ENCODE results near the gene COL19A1.

The COL19A1 gene

GRCh38 chr6:70171236-70171635, 304.9 kb downstream of the COL19A1 start:
- H3K4me3 ChIP-seq (ENCODE audit: low read depth in 1 of 2, low read length in 2 of 2): no peak overlapping the region
- H3K4me1 ChIP-seq (ENCODE audit: control insufficient read depth in 1 of 2, insufficient read depth in 2 of 2, low read length in 2 of 2): no peaks in the 10 kb centered on the region
- no peaks in the 10 kb centered on the region for H3K36me3 ChIP-seq (ENCODE audit: control insufficient read depth in 1 of 2, insufficient read depth in 2 of 2, low read length in 2 of 2)
- H3K27me3 ChIP-seq (ENCODE audit: control insufficient read depth in 1 of 2, insufficient read depth in 2 of 2, low read length in 2 of 2): no peaks in the 10 kb centered on the region
- H3K27ac ChIP-seq (ENCODE audit: low read depth, low read length): no peak overlapping the region
- H3K9me3 ChIP-seq (ENCODE audit: control insufficient read depth in 1 of 2, low read length in 2 of 2): no peaks in the 10 kb centered on the region
- H3K9ac ChIP-seq (ENCODE audit: low read depth in 1 of 2, low read length in 2 of 2): no peak overlapping the region

GRCh38 chr6:70172252-70172651, 305.9 kb downstream of the COL19A1 start:
- no peak overlapping the region for H3K4me3 ChIP-seq (ENCODE audit: low read depth in 1 of 2, low read length in 2 of 2)
- no peaks in the 10 kb centered on the region for H3K4me1 ChIP-seq (ENCODE audit: control insufficient read depth in 1 of 2, insufficient read depth in 2 of 2, low read length in 2 of 2)
- no peaks in the 10 kb centered on the region for H3K9me3 ChIP-seq (ENCODE audit: control insufficient read depth in 1 of 2, low read length in 2 of 2)
- no peaks in the 10 kb centered on the region for H3K27me3 ChIP-seq (ENCODE audit: control insufficient read depth in 1 of 2, insufficient read depth in 2 of 2, low read length in 2 of 2)
- H3K9ac ChIP-seq (ENCODE audit: low read depth in 1 of 2, low read length in 2 of 2): no peak overlapping the region
- no peak overlapping the region for H3K27ac ChIP-seq (ENCODE audit: low read depth, low read length)
- H3K36me3 ChIP-seq (ENCODE audit: control insufficient read depth in 1 of 2, insufficient read depth in 2 of 2, low read length in 2 of 2): no peaks in the 10 kb centered on the region

- Histone ChIP-seq H3K4me3 (ENCODE audit: low read depth in 1 of 2, low read length in 2 of 2) (no peak overlapping the region), H3K27me3 (ENCODE audit: control insufficient read depth in 1 of 2, insufficient read depth in 2 of 2, low read length in 2 of 2) (no peaks in the 10 kb centered on the region), H3K36me3 (ENCODE audit: control insufficient read depth in 1 of 2, insufficient read depth in 2 of 2, low read length in 2 of 2) (no peaks in the 10 kb centered on the region), H3K27ac (ENCODE audit: low read depth, low read length) (no peak overlapping the region), H3K9me3 (ENCODE audit: control insufficient read depth in 1 of 2, low read length in 2 of 2) (no peaks in the 10 kb centered on the region), H3K9ac (ENCODE audit: low read depth in 1 of 2, low read length in 2 of 2) (no peak overlapping the region), H3K4me1 (ENCODE audit: control insufficient read depth in 1 of 2, insufficient read depth in 2 of 2, low read length in 2 of 2) (no peaks in the 10 kb centered on the region)
These were observed 309.4 kb downstream of the COL19A1 start for GRCh38 chr6:70175770-70176169.

GRCh38 chr6:70176842-70177550, 310.6 kb downstream of the COL19A1 start:
- Histone ChIP-seq H3K27ac (ENCODE audit: low read depth, low read length) (no peak overlapping the region), H3K4me3 (ENCODE audit: low read depth in 1 of 2, low read length in 2 of 2) (no peak overlapping the region), H3K36me3 (ENCODE audit: control insufficient read depth in 1 of 2, insufficient read depth in 2 of 2, low read length in 2 of 2) (no peaks in the 10 kb centered on the region), H3K9me3 (ENCODE audit: control insufficient read depth in 1 of 2, low read length in 2 of 2) (no peaks in the 10 kb centered on the region), H3K4me1 (ENCODE audit: control insufficient read depth in 1 of 2, insufficient read depth in 2 of 2, low read length in 2 of 2) (no peaks in the 10 kb centered on the region), H3K27me3 (ENCODE audit: control insufficient read depth in 1 of 2, insufficient read depth in 2 of 2, low read length in 2 of 2) (no peaks in the 10 kb centered on the region), H3K9ac (ENCODE audit: low read depth in 1 of 2, low read length in 2 of 2) (no peak overlapping the region)

- Histone ChIP-seq H3K4me1 (ENCODE audit: control insufficient read depth in 1 of 2, insufficient read depth in 2 of 2, low read length in 2 of 2) (no peaks in the 10 kb centered on the region), H3K9ac (ENCODE audit: low read depth in 1 of 2, low read length in 2 of 2) (no peak overlapping the region), H3K27me3 (ENCODE audit: control insufficient read depth in 1 of 2, insufficient read depth in 2 of 2, low read length in 2 of 2) (no peaks in the 10 kb centered on the region), H3K9me3 (ENCODE audit: control insufficient read depth in 1 of 2, low read length in 2 of 2) (no peaks in the 10 kb centered on the region), H3K36me3 (ENCODE audit: control insufficient read depth in 1 of 2, insufficient read depth in 2 of 2, low read length in 2 of 2) (no peaks in the 10 kb centered on the region), H3K4me3 (ENCODE audit: low read depth in 1 of 2, low read length in 2 of 2) (no peak overlapping the region), H3K27ac (ENCODE audit: low read depth, low read length) (no peak overlapping the region)
These were observed 314.0 kb downstream of the COL19A1 start for GRCh38 chr6:70180183-70180900.

GRCh38 chr6:70180901-70181599, 314.7 kb downstream of the COL19A1 start:
- Histone ChIP-seq H3K36me3 (ENCODE audit: control insufficient read depth in 1 of 2, insufficient read depth in 2 of 2, low read length in 2 of 2) (no peaks in the 10 kb centered on the region), H3K9me3 (ENCODE audit: control insufficient read depth in 1 of 2, low read length in 2 of 2) (no peaks in the 10 kb centered on the region), H3K9ac (ENCODE audit: low read depth in 1 of 2, low read length in 2 of 2) (no peak overlapping the region), H3K27me3 (ENCODE audit: control insufficient read depth in 1 of 2, insufficient read depth in 2 of 2, low read length in 2 of 2) (no peaks in the 10 kb centered on the region), H3K4me3 (ENCODE audit: low read depth in 1 of 2, low read length in 2 of 2) (no peak overlapping the region), H3K27ac (ENCODE audit: low read depth, low read length) (no peak overlapping the region), H3K4me1 (ENCODE audit: control insufficient read depth in 1 of 2, insufficient read depth in 2 of 2, low read length in 2 of 2) (no peaks in the 10 kb centered on the region)

GRCh38 chr6:70183538-70183937, 317.2 kb downstream of the COL19A1 start:
- no peak overlapping the region for H3K27ac ChIP-seq (ENCODE audit: low read depth, low read length)
- H3K9ac ChIP-seq (ENCODE audit: low read depth in 1 of 2, low read length in 2 of 2): no peak overlapping the region
- no peaks in the 10 kb centered on the region for H3K27me3 ChIP-seq (ENCODE audit: control insufficient read depth in 1 of 2, insufficient read depth in 2 of 2, low read length in 2 of 2)
- H3K9me3 ChIP-seq (ENCODE audit: control insufficient read depth in 1 of 2, low read length in 2 of 2): no peaks in the 10 kb centered on the region
- no peak overlapping the region for H3K4me3 ChIP-seq (ENCODE audit: low read depth in 1 of 2, low read length in 2 of 2)
- H3K4me1 ChIP-seq (ENCODE audit: control insufficient read depth in 1 of 2, insufficient read depth in 2 of 2, low read length in 2 of 2): no peaks in the 10 kb centered on the region
- no peaks in the 10 kb centered on the region for H3K36me3 ChIP-seq (ENCODE audit: control insufficient read depth in 1 of 2, insufficient read depth in 2 of 2, low read length in 2 of 2)

GRCh38 chr6:70184723-70185122, 318.4 kb downstream of the COL19A1 start:
- Histone ChIP-seq H3K36me3 (ENCODE audit: control insufficient read depth in 1 of 2, insufficient read depth in 2 of 2, low read length in 2 of 2) (no peaks in the 10 kb centered on the region), H3K27me3 (ENCODE audit: control insufficient read depth in 1 of 2, insufficient read depth in 2 of 2, low read length in 2 of 2) (no peaks in the 10 kb centered on the region), H3K4me1 (ENCODE audit: control insufficient read depth in 1 of 2, insufficient read depth in 2 of 2, low read length in 2 of 2) (no peaks in the 10 kb centered on the region), H3K27ac (ENCODE audit: low read depth, low read length) (no peak overlapping the region), H3K9me3 (ENCODE audit: control insufficient read depth in 1 of 2, low read length in 2 of 2) (no peaks in the 10 kb centered on the region), H3K9ac (ENCODE audit: low read depth in 1 of 2, low read length in 2 of 2) (no peak overlapping the region), H3K4me3 (ENCODE audit: low read depth in 1 of 2, low read length in 2 of 2) (no peak overlapping the region)

GRCh38 chr6:70186461-70186860, 320.1 kb downstream of the COL19A1 start:
- Histone ChIP-seq H3K4me1 (ENCODE audit: control insufficient read depth in 1 of 2, insufficient read depth in 2 of 2, low read length in 2 of 2) (no peaks in the 10 kb centered on the region), H3K27ac (ENCODE audit: low read depth, low read length) (no peak overlapping the region), H3K36me3 (ENCODE audit: control insufficient read depth in 1 of 2, insufficient read depth in 2 of 2, low read length in 2 of 2) (no peaks in the 10 kb centered on the region), H3K9me3 (ENCODE audit: control insufficient read depth in 1 of 2, low read length in 2 of 2) (no peaks in the 10 kb centered on the region), H3K9ac (ENCODE audit: low read depth in 1 of 2, low read length in 2 of 2) (no peak overlapping the region), H3K27me3 (ENCODE audit: control insufficient read depth in 1 of 2, insufficient read depth in 2 of 2, low read length in 2 of 2) (no peaks in the 10 kb centered on the region), H3K4me3 (ENCODE audit: low read depth in 1 of 2, low read length in 2 of 2) (no peak overlapping the region)

- H3K27me3 ChIP-seq (ENCODE audit: control insufficient read depth in 1 of 2, insufficient read depth in 2 of 2, low read length in 2 of 2): no peaks in the 10 kb centered on the region
- H3K4me1 ChIP-seq (ENCODE audit: control insufficient read depth in 1 of 2, insufficient read depth in 2 of 2, low read length in 2 of 2): no peaks in the 10 kb centered on the region
- no peaks in the 10 kb centered on the region for H3K36me3 ChIP-seq (ENCODE audit: control insufficient read depth in 1 of 2, insufficient read depth in 2 of 2, low read length in 2 of 2)
- no peaks in the 10 kb centered on the region for H3K9me3 ChIP-seq (ENCODE audit: control insufficient read depth in 1 of 2, low read length in 2 of 2)
- no peak overlapping the region for H3K9ac ChIP-seq (ENCODE audit: low read depth in 1 of 2, low read length in 2 of 2)
- no peak overlapping the region for H3K27ac ChIP-seq (ENCODE audit: low read depth, low read length)
- H3K4me3 ChIP-seq (ENCODE audit: low read depth in 1 of 2, low read length in 2 of 2): no peak overlapping the region
These were observed 321.8 kb downstream of the COL19A1 start for GRCh38 chr6:70188202-70188601.

All from duodenal mucosa (tissue), 2 donors.